Fibroblast of skin of right biceps (primary cell): ENCODE data around the gene SETX.
A peak's percentile ranks its signal among the peaks of the same experiment; 100 is the strongest.
"Not testable (repeated sequence)": the region's sequence is repeated elsewhere in the genome, so short reads cannot be mapped to it uniquely, and the experiment has no call there.

Experiments
- DNase-seq: peaks from one replicate; pipeline ENCODE4 v3.0.0-alpha.2; 2013

The SETX gene

GRCh38 chr9:132354637-132355355, at the start of gene SETX:
Gene SETX (minus strand): TSS chr9:132354986. CDS start chr9:132349428, 5,558 bp downstream.
- peak; percentile 97 for DNase-seq

GRCh38 chr9:132404228-132404881, 49.6 kb upstream of the SETX start:
- peak; percentile 11 for DNase-seq

- no peak for DNase-seq
These were observed 47.0 kb upstream of the SETX start for GRCh38 chr9:132401824-132402223.

- DNase-seq, result no peak
These were observed 40.8 kb upstream of the SETX start for GRCh38 chr9:132395560-132395959.

- no peak for DNase-seq
These were observed 36.7 kb upstream of the SETX start for GRCh38 chr9:132391449-132391848.

GRCh38 chr9:132390966-132391365, 36.2 kb upstream of the SETX start:
- no peak for DNase-seq

GRCh38 chr9:132387133-132387532, 32.3 kb upstream of the SETX start:
- peak; percentile 8 for DNase-seq

- no peak for DNase-seq
These were observed 29.6 kb upstream of the SETX start for GRCh38 chr9:132384376-132384775.

- DNase-seq, result no peak
These were observed 28.7 kb upstream of the SETX start for GRCh38 chr9:132383462-132383883.

GRCh38 chr9:132381966-132382541, 27.3 kb upstream of the SETX start:
- DNase-seq, result no peak

- DNase-seq, result not testable (repeated sequence)
These were observed 23.6 kb upstream of the SETX start for GRCh38 chr9:132378416-132378815.

- DNase-seq, result not testable (repeated sequence)
These were observed 23.0 kb upstream of the SETX start for GRCh38 chr9:132377769-132378168.

- peak; percentile 11 for DNase-seq
These were observed 17.6 kb upstream of the SETX start for GRCh38 chr9:132372177-132373095.

- DNase-seq, result no peak
These were observed 15.8 kb upstream of the SETX start for GRCh38 chr9:132370592-132370991.

- DNase-seq, result no peak
These were observed 14.6 kb upstream of the SETX start for GRCh38 chr9:132369421-132369820.

GRCh38 chr9:132367613-132368313, 13.0 kb upstream of the SETX start:
- no peak for DNase-seq

GRCh38 chr9:132366481-132366880, 11.7 kb upstream of the SETX start:
- DNase-seq, result no peak

- DNase-seq, result no peak
These were observed 11.2 kb upstream of the SETX start for GRCh38 chr9:132365986-132366385.

GRCh38 chr9:132364068-132364467, 9.3 kb upstream of the SETX start:
- no peak for DNase-seq

- no peak for DNase-seq
These were observed 3.0 kb upstream of the SETX start for GRCh38 chr9:132357764-132358163.

- DNase-seq, result peak; percentile 6
These were observed 1.6 kb upstream of the SETX start for GRCh38 chr9:132356324-132356924.
